OCI-LY3 (cell line): ENCODE measurements around the gene IRAG1.

Source experiments
- H2AFZ ChIP-seq: fragments of 200-600, 300-600 bp; shearing (Covaris generic); 2 replicates; pipeline ENCODE4 v1.6.0; 2014; ENCODE audit warnings: antibody characterized with exemption, low read depth, low read length
- H3K27ac ChIP-seq: fragments of 200-600, 300-600 bp; sonication (generic); 2 replicates; pipeline ENCODE4 v1.5.1; 2014; ENCODE audit warnings: mild to moderate bottlenecking, low read length, moderate library complexity, mixed read lengths
- H3K27me3 ChIP-seq: fragments of 200-600, 300-600 bp; sonication (generic); 2 replicates; pipeline ENCODE4 v1.6.1; 2014; ENCODE audit warnings: low read depth, low read length, mixed read lengths
- H3K36me3 ChIP-seq: fragments of 200-600, 300-600 bp; sonication (generic); replicated peaks from 2 replicates; pipeline ENCODE3; 2014; ENCODE audit warnings: low read depth, low read length, mixed read lengths
- H3K4me1 ChIP-seq: fragments of 300-600, 200-600 bp; sonication (generic); 2 replicates; pipeline ENCODE4 v1.6.1; 2014; ENCODE audit warnings: low read length, mixed read lengths
- H3K4me2 ChIP-seq: fragments of 200-600, 300-600 bp; sonication (generic); 2 replicates; pipeline ENCODE4 v1.6.1; 2014; ENCODE audit warnings: low read length, mixed read lengths
- H3K4me3 ChIP-seq: fragments of 300-600, 200-600 bp; sonication (generic); 2 replicates; pipeline ENCODE4 v1.5.1; 2014; ENCODE audit warnings: antibody characterized with exemption, mild to moderate bottlenecking, low read length, moderate library complexity
- H3K79me2 ChIP-seq: fragments of 300-600, 200-600 bp; shearing (Covaris generic); 2 replicates; pipeline ENCODE4 v1.6.1; 2014; ENCODE audit warnings: mild to moderate bottlenecking, low read length, mixed read lengths
- H3K9ac ChIP-seq: fragments of 300-600, 200-600 bp; shearing (Covaris generic); 2 replicates; pipeline ENCODE4 v1.6.0; 2014; ENCODE audit warnings: mild to moderate bottlenecking, low read length, moderate library complexity
- H3K9me3 ChIP-seq: fragments of 200-600, 300-600 bp; shearing (Covaris generic); 2 replicates; pipeline ENCODE4 v1.6.1; 2014; ENCODE audit warnings: low read length, mixed read lengths; ENCODE audit not compliant: insufficient read depth
- H4K20me1 ChIP-seq: fragments of 200-600, 300-600 bp; sonication (generic); 2 replicates; pipeline ENCODE4 v1.6.1; 2016; ENCODE audit warnings: low read length, mixed read lengths; ENCODE audit not compliant: insufficient read depth
- EZH2phosphoT487 ChIP-seq: fragments of 200-600 bp; shearing (Covaris generic); IDR thresholded peaks from 2 replicates; pipeline ENCODE4 v1.6.1; 2018; ENCODE audit warnings: antibody characterized with exemption, mixed run types, low read depth
- TF ChIP-seq, protein P1 (sequence below): fragments of 200-600, 300-600 bp; sonication (generic); IDR thresholded peaks from 2 replicates; pipeline ENCODE4 v1.5.1; 2014; ENCODE audit warnings: antibody characterized with exemption, low read length, low read depth

IRAG1 gene

DNA sequence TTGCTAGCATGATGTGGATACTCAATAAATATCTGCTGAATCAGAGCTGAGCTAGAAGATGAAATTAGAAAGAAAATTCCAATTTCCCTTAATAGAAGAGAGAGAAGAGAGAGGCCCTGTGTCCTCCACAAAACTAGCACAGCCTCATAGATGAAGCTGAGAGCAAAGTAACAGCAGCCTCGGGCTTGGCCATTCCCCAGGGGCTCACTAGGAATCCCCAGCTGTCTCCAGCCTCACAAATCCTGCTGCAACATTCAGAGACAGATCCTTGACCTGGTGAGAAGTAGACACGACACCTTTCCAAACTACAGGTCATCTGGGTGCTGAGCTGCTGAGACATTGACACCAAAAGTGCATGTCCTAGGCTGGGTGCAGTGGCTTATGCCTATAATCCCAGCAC, 26.1 kb upstream of the IRAG1 start:
- no peak overlapping the region for H3K9ac ChIP-seq
- TF ChIP-seq, protein P1, sequence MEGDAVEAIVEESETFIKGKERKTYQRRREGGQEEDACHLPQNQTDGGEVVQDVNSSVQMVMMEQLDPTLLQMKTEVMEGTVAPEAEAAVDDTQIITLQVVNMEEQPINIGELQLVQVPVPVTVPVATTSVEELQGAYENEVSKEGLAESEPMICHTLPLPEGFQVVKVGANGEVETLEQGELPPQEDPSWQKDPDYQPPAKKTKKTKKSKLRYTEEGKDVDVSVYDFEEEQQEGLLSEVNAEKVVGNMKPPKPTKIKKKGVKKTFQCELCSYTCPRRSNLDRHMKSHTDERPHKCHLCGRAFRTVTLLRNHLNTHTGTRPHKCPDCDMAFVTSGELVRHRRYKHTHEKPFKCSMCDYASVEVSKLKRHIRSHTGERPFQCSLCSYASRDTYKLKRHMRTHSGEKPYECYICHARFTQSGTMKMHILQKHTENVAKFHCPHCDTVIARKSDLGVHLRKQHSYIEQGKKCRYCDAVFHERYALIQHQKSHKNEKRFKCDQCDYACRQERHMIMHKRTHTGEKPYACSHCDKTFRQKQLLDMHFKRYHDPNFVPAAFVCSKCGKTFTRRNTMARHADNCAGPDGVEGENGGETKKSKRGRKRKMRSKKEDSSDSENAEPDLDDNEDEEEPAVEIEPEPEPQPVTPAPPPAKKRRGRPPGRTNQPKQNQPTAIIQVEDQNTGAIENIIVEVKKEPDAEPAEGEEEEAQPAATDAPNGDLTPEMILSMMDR: no peak
- TF ChIP-seq EZH2phosphoT487: no peak
- no peaks in the 10 kb centered on the region for H4K20me1 ChIP-seq
- H3K79me2 ChIP-seq: no peaks in the 10 kb centered on the region
- no peak overlapping the region for H3K27ac ChIP-seq
- no peak overlapping the region for H2AFZ ChIP-seq
- no peaks in the 10 kb centered on the region for H3K4me1 ChIP-seq
- H3K27me3 ChIP-seq: peaks cover 9% of the 10 kb centered on the region; the same call in 1 of the 2 replicates
- no peak overlapping the region for H3K4me3 ChIP-seq
- no peak overlapping the region for H3K4me2 ChIP-seq
- no peaks in the 10 kb centered on the region for H3K9me3 ChIP-seq
- no peaks in the 10 kb centered on the region for H3K36me3 ChIP-seq

DNA sequence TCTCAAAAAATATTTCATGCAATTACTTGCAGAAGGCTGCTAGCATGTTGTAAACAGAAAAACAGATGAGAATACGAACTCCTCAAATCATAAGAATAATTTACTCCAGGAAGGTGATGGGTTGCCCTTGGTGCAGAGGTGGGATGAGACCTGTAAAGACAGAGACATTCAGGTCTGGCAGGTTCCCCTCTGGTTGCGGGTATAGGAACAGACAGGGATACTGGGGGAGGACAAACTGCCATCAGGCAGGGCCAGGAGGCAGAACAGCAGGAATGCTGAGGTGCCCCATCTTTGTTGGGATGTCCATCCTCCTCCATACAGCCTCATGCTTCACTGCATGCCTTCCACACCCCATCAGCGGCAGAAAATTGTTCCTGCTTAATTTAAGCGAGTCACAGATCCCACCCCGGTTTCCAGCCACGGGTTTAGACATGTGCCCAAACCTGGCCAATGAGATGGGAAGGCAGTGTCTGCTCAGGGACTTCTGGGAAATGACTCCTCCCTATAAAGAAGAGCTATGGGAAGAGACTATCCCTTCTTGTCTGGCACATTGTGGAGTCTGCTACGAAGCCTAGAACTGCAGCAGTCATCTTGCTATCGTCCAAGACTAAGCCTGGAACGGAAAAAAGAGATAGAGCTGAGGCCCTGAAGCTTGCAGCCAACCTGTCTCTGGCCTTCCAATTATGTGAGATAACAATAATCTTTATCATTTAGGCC, 23.1 kb upstream of the IRAG1 start:
- no peak overlapping the region for H2AFZ ChIP-seq
- H4K20me1 ChIP-seq: no peaks in the 10 kb centered on the region
- no peak overlapping the region for H3K27ac ChIP-seq
- no peak overlapping the region for H3K4me2 ChIP-seq
- H3K9ac ChIP-seq: no peak overlapping the region
- no peaks in the 10 kb centered on the region for H3K79me2 ChIP-seq
- TF ChIP-seq EZH2phosphoT487: no peak
- TF ChIP-seq, protein P1: no peak
- peaks cover 9% of the 10 kb centered on the region; the same call in 1 of the 2 replicates for H3K27me3 ChIP-seq
- H3K4me1 ChIP-seq: no peaks in the 10 kb centered on the region
- no peaks in the 10 kb centered on the region for H3K9me3 ChIP-seq
- H3K4me3 ChIP-seq: no peak overlapping the region
- no peaks in the 10 kb centered on the region for H3K36me3 ChIP-seq

DNA sequence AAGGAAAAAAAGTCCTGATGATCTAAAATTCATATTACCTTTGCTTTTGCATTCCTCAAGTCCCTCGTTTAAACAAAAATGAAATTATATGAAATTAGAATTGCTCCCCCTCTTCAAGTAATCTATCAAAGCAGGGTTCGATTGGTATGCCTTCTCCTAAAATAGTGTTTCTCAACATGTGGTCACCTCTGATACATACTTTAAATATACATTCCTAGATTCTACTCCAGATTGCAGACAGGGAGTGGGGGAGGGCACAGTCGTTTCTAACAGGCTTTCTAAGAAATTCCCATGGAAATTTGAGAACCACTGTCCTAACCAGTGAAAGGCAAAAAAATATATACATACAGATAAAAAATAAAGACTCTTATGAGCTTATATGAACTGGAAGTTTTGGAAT, 22.6 kb upstream of the IRAG1 start:
- Histone ChIP-seq H3K27ac (no peak overlapping the region), H3K27me3 (peaks cover 9% of the 10 kb centered on the region; the same call in 1 of the 2 replicates), H3K9ac (no peak overlapping the region), H3K4me3 (no peak overlapping the region), H3K4me2 (no peak overlapping the region), H3K79me2 (no peaks in the 10 kb centered on the region), H3K9me3 (no peaks in the 10 kb centered on the region), H4K20me1 (no peaks in the 10 kb centered on the region), H3K4me1 (no peaks in the 10 kb centered on the region), H2AFZ (no peak overlapping the region), H3K36me3 (no peaks in the 10 kb centered on the region)
- TF ChIP-seq, protein P1: no peak
- TF ChIP-seq EZH2phosphoT487: no peak

DNA sequence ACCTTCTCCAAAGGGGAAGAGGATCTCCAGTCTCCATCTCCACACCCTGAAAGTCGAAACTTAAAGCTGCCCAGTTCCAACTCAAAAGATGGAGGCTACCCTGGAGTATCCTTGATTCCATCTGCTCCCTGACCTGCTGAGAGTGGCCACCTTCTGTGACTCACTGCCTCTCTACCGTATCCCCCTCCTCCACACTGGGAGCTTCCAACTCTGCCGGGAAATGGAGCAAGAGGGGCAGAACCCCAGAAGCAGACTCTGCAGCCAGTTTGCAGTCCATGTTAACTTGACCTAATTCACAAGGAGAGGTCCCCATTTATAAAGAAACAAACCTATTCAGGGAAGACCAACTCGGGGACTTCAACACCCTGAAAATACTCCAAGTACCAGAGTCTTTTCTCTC, 22.0 kb upstream of the IRAG1 start:
- H3K27ac ChIP-seq: no peak overlapping the region
- H3K4me2 ChIP-seq: no peak overlapping the region
- H3K4me1 ChIP-seq: no peaks in the 10 kb centered on the region
- H4K20me1 ChIP-seq: no peaks in the 10 kb centered on the region
- H3K9me3 ChIP-seq: no peaks in the 10 kb centered on the region
- no peak overlapping the region for H3K4me3 ChIP-seq
- no peaks in the 10 kb centered on the region for H3K36me3 ChIP-seq
- TF ChIP-seq, protein P1: no peak
- no peak for TF ChIP-seq EZH2phosphoT487
- no peak overlapping the region for H3K9ac ChIP-seq
- no peaks in the 10 kb centered on the region for H3K79me2 ChIP-seq
- no peak overlapping the region for H2AFZ ChIP-seq
- peaks cover 9% of the 10 kb centered on the region; the same call in 1 of the 2 replicates for H3K27me3 ChIP-seq
